Lower leg skin (tissue), 3 donors: ENCODE measurements around the gene GAL3ST2.
"Not testable (repeated sequence)": the region's sequence is repeated elsewhere in the genome, so short reads cannot be mapped to it uniquely, and the experiment has no call there.

Source experiments
- CTCF ChIP-seq, 3 donors: fragments of 450-650 bp; IDR thresholded peaks; one replicate each; pipeline ENCODE4 v1.5.1; 2016; ENCODE audit warnings: antibody characterized with exemption in 3 of 3, mild to moderate bottlenecking in 3 of 3, moderate library complexity in 2 of 3
- POLR2A ChIP-seq, 2 donors: fragments of 450-650 bp; IDR thresholded peaks; one replicate each; pipeline ENCODE4 v1.6.1; 2016 to 2017; ENCODE audit warnings: antibody characterized with exemption in 2 of 2, mild to moderate bottlenecking in 1 of 2, moderate library complexity in 1 of 2

- TF ChIP-seq CTCF, POLR2A (IDR thresholded peaks at IDR 0.05): not testable (repeated sequence)
Measured at GRCh38 chr2:241833756-241834526, 57.3 kb downstream of the GAL3ST2 start.
